Activated B cell treated with CpG ODN at 0.5 μM for 24 hours (primary cell): ENCODE data around the gene TMC1. TPM values are rescaled to one million over a fixed set of nuclear protein-coding genes. Genes with fewer than 3 reads are reported as not detected.

Experiments
- ATAC-seq: fragments of 200-7000 bp; cut with Tn5 transposase; one replicate; pipeline ENCODE4 v1.10.0; 2021; ENCODE audit warnings: low read depth, mild to moderate bottlenecking, moderate library complexity
- CTCF ChIA-PET: fragments of 350-600 bp; sonication (Branson Sonifier 250); formaldehyde crosslinking; loops from one replicate; lab custom pipeline; 2021; ENCODE audit warnings: antibody characterized with exemption; lab: Charles Lee
- POLR2A ChIA-PET: fragments of 350-600 bp; sonication (Branson Sonifier 250); formaldehyde crosslinking; loops from one replicate; lab custom pipeline; 2021; ENCODE audit warnings: antibody characterized with exemption; lab: Charles Lee
- DNase-seq: peaks from one replicate; pipeline ENCODE4 v3.0.0; 2022
- H3K27ac Mint-ChIP-seq: one replicate; pipeline ENCODE4 v1.8.0; 2020; ENCODE audit warnings: mixed read lengths
- H3K27me3 Mint-ChIP-seq: one replicate; pipeline ENCODE4 v1.8.0; 2021; ENCODE audit warnings: mixed read lengths
- H3K36me3 Mint-ChIP-seq: one replicate; pipeline ENCODE4 v1.8.0; 2021; ENCODE audit warnings: low read depth, mixed read lengths
- H3K4me1 Mint-ChIP-seq: one replicate; pipeline ENCODE4 v1.8.0; 2021; ENCODE audit warnings: mixed read lengths
- H3K4me3 Mint-ChIP-seq: one replicate; pipeline ENCODE4 v1.8.0; 2020; ENCODE audit warnings: mild to moderate bottlenecking, mixed read lengths
- H3K9me3 Mint-ChIP-seq: one replicate; pipeline ENCODE4 v1.8.0; 2020; ENCODE audit warnings: mixed read lengths
- intact Hi-C: fragments of 100-400 bp; cut with micrococcal nuclease; formaldehyde crosslinking; loops from one replicate; pipeline ENCODE4 v1.15.1; 2024
- total RNA-seq: library from RNA; stranded (reverse); gene quantifications from 2 replicates; pipeline ENCODE4 v1.2.3, GENCODE V29; 2022
- TF ChIP-seq, protein P1 (sequence below): fragments of 200-600 bp; IDR thresholded peaks from one replicate; pipeline ENCODE4 v1.8.0; 2022; ENCODE audit warnings: antibody characterized with exemption, mild to moderate bottlenecking

TMC1 gene
- total RNA-seq, 1 donor from 2014 or later = not detected

DNA sequence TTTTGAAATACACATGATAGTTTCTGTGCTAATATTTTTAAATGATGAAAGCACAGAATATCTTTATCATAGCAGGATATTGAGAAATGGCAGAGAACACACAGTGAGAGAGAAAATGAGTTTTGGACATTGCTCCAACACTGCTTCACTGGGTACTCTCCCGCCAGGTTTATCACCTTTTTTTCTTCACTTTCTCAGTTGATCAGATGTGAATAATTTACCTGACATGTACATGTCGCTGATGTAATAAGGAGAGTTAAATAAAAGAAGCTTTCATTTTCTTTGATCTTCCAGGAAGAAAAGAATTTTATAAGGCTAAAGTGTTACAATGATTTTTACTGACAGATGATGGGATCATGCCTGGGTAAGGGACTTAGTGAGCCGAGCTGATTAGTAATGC, 297.0 kb downstream of the TMC1 start:
- Mint-ChIP-seq H3K4me3 (no peak overlapping the region), H3K27me3 (peaks cover 2% of the 10 kb centered on the region), H3K36me3 (no peaks in the 10 kb centered on the region), H3K4me1 (no peaks in the 10 kb centered on the region), H3K9me3 (no peaks in the 10 kb centered on the region), H3K27ac (no peak overlapping the region)
- POLR2A ChIA-PET = no interaction called here
- CTCF ChIA-PET = no interaction called here
- intact Hi-C loops = no loop called here
- DNase-seq (no peak), ATAC-seq (no peak)
- TF ChIP-seq, protein P1, sequence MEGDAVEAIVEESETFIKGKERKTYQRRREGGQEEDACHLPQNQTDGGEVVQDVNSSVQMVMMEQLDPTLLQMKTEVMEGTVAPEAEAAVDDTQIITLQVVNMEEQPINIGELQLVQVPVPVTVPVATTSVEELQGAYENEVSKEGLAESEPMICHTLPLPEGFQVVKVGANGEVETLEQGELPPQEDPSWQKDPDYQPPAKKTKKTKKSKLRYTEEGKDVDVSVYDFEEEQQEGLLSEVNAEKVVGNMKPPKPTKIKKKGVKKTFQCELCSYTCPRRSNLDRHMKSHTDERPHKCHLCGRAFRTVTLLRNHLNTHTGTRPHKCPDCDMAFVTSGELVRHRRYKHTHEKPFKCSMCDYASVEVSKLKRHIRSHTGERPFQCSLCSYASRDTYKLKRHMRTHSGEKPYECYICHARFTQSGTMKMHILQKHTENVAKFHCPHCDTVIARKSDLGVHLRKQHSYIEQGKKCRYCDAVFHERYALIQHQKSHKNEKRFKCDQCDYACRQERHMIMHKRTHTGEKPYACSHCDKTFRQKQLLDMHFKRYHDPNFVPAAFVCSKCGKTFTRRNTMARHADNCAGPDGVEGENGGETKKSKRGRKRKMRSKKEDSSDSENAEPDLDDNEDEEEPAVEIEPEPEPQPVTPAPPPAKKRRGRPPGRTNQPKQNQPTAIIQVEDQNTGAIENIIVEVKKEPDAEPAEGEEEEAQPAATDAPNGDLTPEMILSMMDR = no peak

DNA sequence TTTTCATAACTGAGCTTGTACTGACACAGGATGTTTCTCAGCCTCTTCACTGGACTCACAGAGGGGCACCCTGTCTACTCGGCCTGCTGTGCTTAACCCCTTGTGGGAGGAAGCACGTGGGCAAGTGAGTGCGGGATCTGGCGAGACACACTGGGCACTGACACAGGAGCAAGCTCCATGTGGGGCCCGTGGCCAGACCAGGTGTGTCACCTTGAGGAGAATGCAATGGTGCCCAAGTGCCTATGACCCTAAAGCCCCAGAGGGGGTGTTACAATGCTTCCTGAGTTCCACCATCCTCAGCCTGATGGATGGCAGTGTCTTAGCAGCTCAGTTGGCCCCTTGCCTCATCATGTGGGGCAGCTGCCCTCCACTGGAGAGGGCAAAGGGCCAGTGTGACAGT, 302.6 kb downstream of the TMC1 start:
- DNase-seq (no peak), ATAC-seq (no peak)
- CTCF ChIA-PET = no interaction called here

DNA sequence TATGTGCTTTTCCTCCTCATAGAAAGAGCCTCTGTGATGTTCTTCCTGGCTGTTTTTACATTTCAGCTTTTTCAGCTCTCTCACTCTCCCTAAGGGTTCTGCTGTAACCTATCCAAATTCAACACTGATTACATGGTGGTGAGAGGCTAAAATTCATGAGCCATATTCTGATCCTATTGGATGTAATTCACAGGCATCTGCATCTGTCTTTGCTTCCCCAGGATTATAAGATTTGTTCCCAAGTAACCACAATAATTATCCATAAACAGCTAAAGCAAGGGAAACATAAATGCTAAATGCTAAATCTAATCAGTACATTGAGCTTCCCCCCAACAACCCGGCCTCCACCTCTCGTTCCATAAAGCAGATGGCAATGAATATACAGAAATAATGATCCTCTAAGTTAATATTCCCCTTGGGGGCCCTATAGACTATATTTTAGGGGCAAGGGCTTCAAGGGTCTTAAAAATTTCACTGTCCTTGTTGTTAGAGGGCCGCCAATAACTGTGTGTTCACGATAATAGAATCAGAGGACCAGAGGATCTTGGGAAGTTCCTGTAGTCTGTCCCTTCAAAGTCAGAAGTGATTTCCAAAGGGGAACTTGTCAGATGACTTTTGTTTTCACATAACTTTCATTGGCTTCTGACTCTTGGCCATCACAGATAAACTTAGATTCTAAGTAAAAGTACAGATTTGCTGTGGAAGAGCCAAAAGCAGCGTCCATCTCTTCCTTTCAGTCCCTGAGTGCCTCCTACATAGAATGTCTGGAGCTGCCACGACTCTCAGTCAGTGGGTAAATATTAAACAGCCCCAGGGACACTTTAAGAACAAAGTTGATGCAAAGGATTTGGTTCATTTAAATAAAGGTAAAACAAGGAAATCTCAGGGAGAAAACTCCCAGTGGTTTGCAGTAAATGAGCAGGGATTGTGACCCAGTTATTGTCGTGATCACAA, 305.9 kb downstream of the TMC1 start:
- POLR2A ChIA-PET = no interaction called here
- H3K4me1 Mint-ChIP-seq = no peaks in the 10 kb centered on the region
- H3K27ac Mint-ChIP-seq = no peak overlapping the region
- TF ChIP-seq, protein P1 = no peak
- intact Hi-C loops = no loop called here
- H3K4me3 Mint-ChIP-seq = no peak overlapping the region
- DNase-seq (no peak), ATAC-seq (no peak)
- H3K27me3 Mint-ChIP-seq = no peaks in the 10 kb centered on the region
- no peaks in the 10 kb centered on the region for H3K36me3 Mint-ChIP-seq
- H3K9me3 Mint-ChIP-seq = no peaks in the 10 kb centered on the region
- CTCF ChIA-PET = no interaction called here

More for the DNA sequence above, 302.6 kb downstream of the TMC1 start:
- Mint-ChIP-seq H3K9me3 (no peaks in the 10 kb centered on the region), H3K4me1 (no peaks in the 10 kb centered on the region), H3K27me3 (no peaks in the 10 kb centered on the region), H3K27ac (no peak overlapping the region), H3K36me3 (no peaks in the 10 kb centered on the region), H3K4me3 (no peak overlapping the region)
- POLR2A ChIA-PET = no interaction called here
- TF ChIP-seq, protein P1 = no peak
- intact Hi-C loops = loop anchor here (2.0 kb wide), 1 partner anchor 543 kb away; no protein-coding TSS in a partner anchor

DNA sequence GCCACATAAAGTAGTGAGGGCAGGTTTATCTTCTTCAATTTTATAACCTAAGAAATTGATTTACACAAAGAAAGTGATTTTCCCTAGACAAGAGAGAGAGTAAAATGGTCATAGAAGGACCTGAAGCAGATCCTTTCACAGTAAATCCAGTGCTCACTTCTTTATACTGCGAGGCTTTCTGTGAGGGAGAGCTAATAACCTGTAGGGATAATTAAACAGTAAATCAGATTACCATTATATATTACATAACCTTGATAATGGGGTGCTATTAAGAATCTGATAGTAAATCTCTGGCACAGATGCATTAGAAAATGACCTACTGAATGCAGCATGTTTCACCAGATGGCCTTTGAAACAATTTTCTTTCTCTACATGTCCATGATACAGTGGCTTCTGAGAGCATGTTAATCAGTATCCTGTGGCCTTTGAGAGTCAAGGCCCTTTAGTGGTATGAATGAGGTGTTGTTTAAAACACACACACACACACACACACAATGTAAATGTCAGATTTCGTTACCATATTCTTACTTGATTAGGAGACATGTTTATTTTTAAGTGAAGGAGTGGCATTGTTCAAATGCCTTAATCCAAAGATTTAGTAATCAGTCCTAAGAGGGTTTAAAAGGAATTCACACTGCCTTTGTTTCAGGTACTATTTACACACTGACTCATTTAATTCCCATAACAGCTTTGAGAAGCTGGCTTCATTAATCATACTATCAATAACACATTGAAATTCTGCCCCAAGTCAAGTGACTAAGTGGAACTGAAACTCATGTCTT, 306.7 kb downstream of the TMC1 start:
- ATAC-seq (no peak), DNase-seq (no peak)
- TF ChIP-seq, protein P1 = no peak
- Mint-ChIP-seq H3K4me1 (no peaks in the 10 kb centered on the region), H3K27ac (no peak overlapping the region), H3K9me3 (no peaks in the 10 kb centered on the region), H3K4me3 (no peak overlapping the region), H3K27me3 (no peaks in the 10 kb centered on the region), H3K36me3 (no peaks in the 10 kb centered on the region)
- intact Hi-C loops = no loop called here
- ChIA-PET POLR2A (no interaction called here), CTCF (no interaction called here)

DNA sequence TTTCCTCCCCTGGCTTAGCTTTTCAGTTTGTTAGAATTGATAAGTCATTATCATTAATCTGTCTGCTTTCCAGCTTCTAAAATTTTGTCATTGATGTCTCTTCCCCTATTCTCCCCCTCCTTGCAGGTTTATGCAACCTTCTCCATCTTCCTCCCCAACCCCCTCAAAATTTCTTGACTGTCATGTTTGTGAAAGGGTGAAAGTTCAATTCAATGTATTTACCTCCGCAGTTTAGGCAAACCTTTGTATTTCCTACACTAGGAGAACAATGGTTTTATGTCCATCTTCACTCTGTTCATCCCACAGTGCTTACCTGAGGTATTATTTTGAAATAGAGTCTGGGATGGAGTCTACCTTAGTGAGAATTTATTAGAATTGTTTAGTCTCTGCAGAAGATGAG, 313.6 kb downstream of the TMC1 start:
- TF ChIP-seq, protein P1 = no peak

More for the DNA sequence above, 313.6 kb downstream of the TMC1 start:
- DNase-seq (no peak), ATAC-seq (no peak)
- H3K27ac Mint-ChIP-seq = no peak overlapping the region
- peaks cover 2% of the 10 kb centered on the region for H3K27me3 Mint-ChIP-seq
- POLR2A ChIA-PET = no interaction called here
- CTCF ChIA-PET = interaction anchor here (0.7 kb wide), 1 partner anchor 13 kb away, joined by 3 read pairs; no protein-coding TSS in a partner anchor
- H3K4me3 Mint-ChIP-seq = no peak overlapping the region
- intact Hi-C loops = no loop called here
- H3K9me3 Mint-ChIP-seq = no peaks in the 10 kb centered on the region
- H3K4me1 Mint-ChIP-seq = no peaks in the 10 kb centered on the region
- no peaks in the 10 kb centered on the region for H3K36me3 Mint-ChIP-seq
